HepG2 (cell line): ENCODE data around the gene VKORC1. TPM values are rescaled to one million over a fixed set of nuclear protein-coding genes. Genes with fewer than 3 reads are reported as not detected.

Experiments used
- ATAC-seq: fragments of 200-7000 bp; cut with Tn5 transposase; 3 replicates; pipeline ENCODE4 v1.9.1; 2020; ENCODE audit warnings: mild to moderate bottlenecking, moderate library complexity
- BruUV-seq: library from RNA; stranded (reverse); fragments of 400-500 nt; replicated peaks from 2 replicates; lab custom pipeline; 2021; lab: Mats Ljungman, UMichigan
- CTCF ChIA-PET: fragments of 300-600 bp; formaldehyde crosslinking; extraction: SDS; loops from one replicate; lab custom pipeline; 2021; ENCODE audit warnings: low total read pairs, inconsistent platforms, low intra/inter-chr PET ratio; lab: Yijun Ruan, JAX
- POLR2A ChIA-PET: fragments of 350-600 bp; sonication (Branson Sonifier 250); formaldehyde crosslinking; loops from one replicate; lab custom pipeline; 2020; ENCODE audit warnings: antibody characterized with exemption, inconsistent platforms; lab: Yijun Ruan, JAX
- DNase-seq: peaks from one replicate; pipeline ENCODE4 v3.0.0-alpha.2; 2015; ENCODE audit warnings: low spot score
- FAIRE-seq: peaks from 3 replicates; lab custom pipeline; 2011; peaks lifted over from hg19 to GRCh38; lab: Jason Lieb, UNC
- H2AFZ ChIP-seq: one replicate; pipeline ENCODE4 v1.6.1; 2011; ENCODE audit warnings: low read length, inconsistent platforms
- H3K27ac ChIP-seq: fragments of 300-600 bp; 3 replicates; pipeline ENCODE4 v1.8.0; 2011; ENCODE audit warnings: mixed run types, mild to moderate bottlenecking, mixed read lengths, low read length, inconsistent platforms; ENCODE audit not compliant: insufficient read depth; ENCODE audit errors: extremely low read length
- H3K27me3 ChIP-seq, 2 experiments: fragments of 200-600 bp in 1 of 2; 2 replicates in 1 of 2; 3 replicates in 1 of 2; pipeline versions ENCODE4 v1.6.0 to v1.8.0; 2011; ENCODE audit warnings: low read length in 2 of 2, mild to moderate bottlenecking in 2 of 2, moderate library complexity in 2 of 2, inconsistent platforms in 1 of 2; ENCODE audit not compliant: insufficient read depth in 2 of 2, control insufficient read depth in 1 of 2
- H3K36me3 ChIP-seq, 2 experiments: fragments of 200-600 bp in 1 of 2; replicated peaks in 1 of 2; 2 replicates in 1 of 2; 3 replicates in 1 of 2; pipeline versions ENCODE4 v1.5.1 to v1.8.0; 2011; ENCODE audit warnings: low read length in 2 of 2, inconsistent platforms in 1 of 2; ENCODE audit not compliant: insufficient read depth in 2 of 2, control insufficient read depth in 1 of 2
- H3K4me1 ChIP-seq: 2 replicates; pipeline ENCODE4 v1.5.1; 2012; ENCODE audit warnings: low read length, inconsistent platforms; ENCODE audit not compliant: insufficient read depth
- H3K4me2 ChIP-seq: 2 replicates; pipeline ENCODE4 v1.6.0; 2011; ENCODE audit warnings: low read depth, low read length, inconsistent platforms
- H3K4me3 ChIP-seq, 3 experiments: fragments of 200-600 bp in 1 of 3; sonication (generic), shearing (Covaris generic) in 1 of 3; replicated peaks in 1 of 3; 2 replicates each; pipeline ENCODE4 v1.5.1; 2011 to 2016; ENCODE audit warnings: low read length in 3 of 3, inconsistent platforms in 2 of 3, low read depth in 2 of 3, mild to moderate bottlenecking in 2 of 3, control low read depth in 1 of 3, mixed read lengths in 1 of 3; ENCODE audit not compliant: insufficient read depth in 1 of 3
- H3K79me2 ChIP-seq: one replicate; pipeline ENCODE4 v1.6.1; 2011; ENCODE audit warnings: low read length, inconsistent platforms; ENCODE audit not compliant: insufficient read depth
- H3K9ac ChIP-seq: 2 replicates; pipeline ENCODE4 v1.6.0; 2011; ENCODE audit warnings: mild to moderate bottlenecking, low read depth, low read length, inconsistent platforms; ENCODE audit not compliant: insufficient read depth
- H3K9me3 ChIP-seq: 2 replicates; pipeline ENCODE4 v1.5.1; 2012; ENCODE audit warnings: mild to moderate bottlenecking, low read length
- H4K20me1 ChIP-seq: 2 replicates; pipeline ENCODE4 v1.6.0; 2011; ENCODE audit warnings: inconsistent platforms, mild to moderate bottlenecking, low read length, moderate library complexity; ENCODE audit not compliant: insufficient read depth
- HNF1B ChIP-seq: sonication (generic); formaldehyde crosslinking; IDR thresholded peaks from 2 replicates; pipeline ENCODE4 v1.5.1; 2020; ENCODE audit warnings: mild to moderate bottlenecking, moderate library complexity, missing genetic modification reagents
- NFATC3 ChIP-seq: sonication (generic); formaldehyde crosslinking; IDR thresholded peaks from 2 replicates; pipeline ENCODE4 v1.5.1; 2020; ENCODE audit warnings: mild to moderate bottlenecking, missing genetic modification reagents
- TFDP2 ChIP-seq: sonication (generic); formaldehyde crosslinking; IDR thresholded peaks from 2 replicates; pipeline ENCODE4 v1.4.0; 2020; ENCODE audit warnings: missing genetic modification reagents
- TRAFD1 ChIP-seq: sonication (generic); formaldehyde crosslinking; IDR thresholded peaks from 2 replicates; pipeline ENCODE4 v1.5.1; 2020; ENCODE audit warnings: missing genetic modification reagents, mild to moderate bottlenecking, borderline replicate concordance
- ZNF318 ChIP-seq: sonication (generic); formaldehyde crosslinking; IDR thresholded peaks from 2 replicates; pipeline ENCODE4 v1.4.0; 2020; ENCODE audit warnings: mild to moderate bottlenecking, missing genetic modification reagents
- ZNF747 ChIP-seq: sonication (generic); formaldehyde crosslinking; IDR thresholded peaks from 2 replicates; pipeline ENCODE4 v1.8.1; 2023; ENCODE audit warnings: missing genetic modification reagents, mild to moderate bottlenecking, borderline replicate concordance
- WGBS: methylation state at CpG from one replicate; pipeline ENCODE4 v1.1.6; 2017; ENCODE audit warnings: low lambda C conversion rate; 5-methylcytosine and 5-hydroxymethylcytosine counted together
- in situ Hi-C: cut with HindIII; loops from 2 replicates; pipeline ENCODE4 v1.10.0; 2017; ENCODE audit warnings: low pct_unique_long_range_greater_than_20kb; ENCODE audit not compliant: extremely low pct_ligation_motif_present
- intact Hi-C: fragments of 100-400 bp; cut with micrococcal nuclease; formaldehyde crosslinking; loops from one replicate; pipeline ENCODE4 v1.10.0; 2022; ENCODE audit not compliant: unreplicated experiment
- polyA plus RNA-seq, 8 experiments: library from polyadenylated mRNA; depleted of rRNA in 3 of 8; stranded (reverse) in 7 of 8; unstranded in 1 of 8; fragments of >200 nt; fragmentation: Illumina TruSeq in 4 of 8; extraction: Trizol in 4 of 8; gene quantifications; 2 replicates each; pipeline versions ENCODE4 v1.2.1 to v1.2.3, GENCODE V29; 2011 to 2016; ENCODE audit warnings: low read depth in 4 of 8, missing spikeins in 1 of 8, mixed read lengths in 1 of 8; ENCODE audit not compliant: insufficient read depth in 1 of 8
- total RNA-seq, 5 experiments: library from RNA; depleted of rRNA; stranded (reverse); fragments of >200 nt; fragmentation: Illumina TruSeq; extraction: Trizol; gene quantifications; 2 replicates each; pipeline ENCODE4 v1.2.3, GENCODE V29; 2016; ENCODE audit warnings: low read depth in 1 of 5

VKORC1 gene
- total and polyA plus RNA-seq, 2 of the 13 experiments (the other 11 are each of a cell fraction or from before 2014, with no cell fraction given), result 141 to 615 TPM

GRCh38 chr16:31141071-31141469 lies 46.5 kb upstream of the VKORC1 start (continued):
- TF ChIP-seq HNF1B (CRISPR knock-in tag), result 0 out of 2 replicates have a peak, but pooled peaks have one; percentile 4
- peak; percentile 60; the same call in 1 of the 2 replicates for TF ChIP-seq NFATC3 (CRISPR knock-in tag)

GRCh38 chr16:31138621-31139578 lies 44.3 kb upstream of the VKORC1 start:
- ATAC-seq, result peak; percentile 0; the same call in 1 of the 3 replicates
- Histone ChIP-seq H2AFZ (no peak overlapping the region), H3K9ac (peak overlapping the region; percentile 51), H3K27ac (peak overlapping the region; percentile 6), H3K79me2 (no peaks in the 10 kb centered on the region), H3K4me2 (peak overlapping the region; percentile 91), H3K36me3 (no peaks in the 10 kb centered on the region), H3K27me3 (peaks cover 2 to 3% of the 10 kb centered on the region in 2 experiments; a peak in 2 of 5 replicates), H3K9me3 (no peaks in the 10 kb centered on the region), H3K4me1 (peaks cover 78% of the 10 kb centered on the region), H3K4me3 (peak overlapping the region; percentile 29 to 67 (median 41)), H4K20me1 (no peaks in the 10 kb centered on the region)
- 6% methylated on average over 21 of the region's 27 CpGs for WGBS
- DNase-seq, result peak; percentile 41
- no peak for FAIRE-seq
- intact Hi-C loops, result no loop called here
- BruUV-seq, result no TSS peak
- CTCF ChIA-PET, result no interaction called here
- in situ Hi-C loops, result no loop called here
- POLR2A ChIA-PET, result interaction anchor here (1.1 to 11.4 kb wide), 8 partner anchors 9 to 189 kb away, joined by 3 to 275 read pairs (median 5); partner anchors contain the start of genes FUS, KAT8, VKORC1 and ZNF646
- TF ChIP-seq TFDP2 (CRISPR knock-in tag), result peak; percentile 74
- TF ChIP-seq ZNF318 (CRISPR knock-in tag), result no peak
- peak; percentile 45; the same call in 1 of the 2 replicates for TF ChIP-seq ZNF747 (CRISPR knock-in tag)
- peak; percentile 78; the same call in 1 of the 2 replicates for TF ChIP-seq TRAFD1 (CRISPR knock-in tag)
